B cell (primary cell): ENCODE measurements around the gene RSU1. TPM values are rescaled to one million over a fixed set of nuclear protein-coding genes. Genes with fewer than 3 reads are reported as not detected.
A peak's percentile ranks its signal among the peaks of the same experiment; 100 is the strongest.

Experiments
- ATAC-seq: fragments of 200-7000 bp; cut with Tn5 transposase; one replicate; pipeline ENCODE4 v1.10.0; 2021; ENCODE audit warnings: low read depth, mild to moderate bottlenecking, moderate number of reproducible peaks, moderate library complexity
- CTCF ChIA-PET: fragments of 350-600 bp; sonication (Branson Sonifier 250); formaldehyde crosslinking; loops from one replicate; lab custom pipeline; 2021; ENCODE audit warnings: antibody characterized with exemption, inconsistent platforms; lab: Charles Lee
- POLR2A ChIA-PET: fragments of 350-600 bp; sonication (Branson Sonifier 250); formaldehyde crosslinking; loops from one replicate; lab custom pipeline; 2021; ENCODE audit warnings: antibody characterized with exemption; lab: Charles Lee
- DNase-seq: peaks from one replicate; pipeline ENCODE4 v3.0.0; 2013
- H2AFZ ChIP-seq: 2 replicates; pipeline ENCODE4 v1.6.1; 2012; ENCODE audit warnings: mild to moderate bottlenecking, low read depth, low read length; ENCODE audit not compliant: insufficient read depth, poor library complexity, severe bottlenecking
- H3K27ac ChIP-seq, 2 donors: 1 replicate in 1 of 2; 2 replicates in 1 of 2; pipeline ENCODE4 v1.5.1; 2012 to 2013; ENCODE audit warnings: low read length in 2 of 2, mild to moderate bottlenecking in 2 of 2, moderate library complexity in 1 of 2
- H3K27me3 ChIP-seq, 4 experiments: fragments of 200-600 bp in 1 of 4; sonication (generic) in 1 of 4; replicated peaks in 1 of 4; 1 replicate in 2 of 4; 2 replicates in 2 of 4; pipeline versions ENCODE4 v1.6.1 to v1.7.0; 2013 to 2016; ENCODE audit warnings: low read length in 3 of 4, mild to moderate bottlenecking in 2 of 4, mixed read lengths in 1 of 4, moderate library complexity in 1 of 4; ENCODE audit not compliant: insufficient read depth in 4 of 4, control insufficient read depth in 3 of 4; ENCODE audit errors: control extremely low read depth in 1 of 4
- H3K36me3 ChIP-seq, 2 experiments: replicated peaks in 1 of 2; 1 replicate in 1 of 2; 2 replicates in 1 of 2; pipeline versions ENCODE4 v1.6.1 to v1.7.1; 2013; ENCODE audit warnings: low read length in 1 of 2; ENCODE audit not compliant: insufficient read depth in 2 of 2, control insufficient read depth in 1 of 2; ENCODE audit errors: control extremely low read depth in 1 of 2, extremely low read depth in 1 of 2
- H3K4me1 ChIP-seq, 2 donors: fragments of 200-600 bp in 1 of 2; sonication (generic) in 1 of 2; 1 replicate in 1 of 2; 2 replicates in 1 of 2; pipeline versions ENCODE4 v1.5.1 to v1.6.1; 2013 to 2017; ENCODE audit warnings: low read length in 2 of 2; ENCODE audit not compliant: control insufficient read depth in 2 of 2, insufficient read depth in 2 of 2
- H3K4me2 ChIP-seq: replicated peaks from 2 replicates; pipeline ENCODE3; 2012; ENCODE audit warnings: mild to moderate bottlenecking, low read depth, low read length; ENCODE audit not compliant: poor library complexity, severe bottlenecking
- H3K4me3 ChIP-seq, 5 experiments: fragments of 200-600 bp in 1 of 5; sonication (generic) in 1 of 5; 1 replicate in 3 of 5; 2 replicates in 2 of 5; pipeline versions ENCODE4 v1.5.1 to v1.7.0; 2011 to 2016; ENCODE audit warnings: low read length in 4 of 5, mild to moderate bottlenecking in 4 of 5, low read depth in 2 of 5, control low read depth in 1 of 5, moderate library complexity in 1 of 5; ENCODE audit not compliant: insufficient read depth in 1 of 5; ENCODE audit errors: control extremely low read depth in 1 of 5, extremely low read depth in 1 of 5
- H3K79me2 ChIP-seq: fragments of 200-600 bp; sonication (generic); one replicate; pipeline ENCODE4 v1.6.0; 2016; ENCODE audit warnings: low read length; ENCODE audit not compliant: control insufficient read depth, insufficient read depth
- H3K9ac ChIP-seq: fragments of 200-600 bp; sonication (generic); 2 replicates; pipeline ENCODE4 v1.6.1; 2017; ENCODE audit warnings: mild to moderate bottlenecking, low read length, moderate library complexity
- H3K9me3 ChIP-seq, 3 donors: one replicate each; pipeline versions ENCODE4 v1.6.1 to v1.7.1; 2013; ENCODE audit warnings: low read length in 2 of 3; ENCODE audit not compliant: control insufficient read depth in 2 of 3, insufficient read depth in 1 of 3; ENCODE audit errors: control extremely low read depth in 1 of 3
- H4K20me1 ChIP-seq: 2 replicates; pipeline ENCODE4 v1.6.0; 2012; ENCODE audit warnings: mild to moderate bottlenecking, low read length; ENCODE audit not compliant: insufficient read depth, control insufficient read depth, poor library complexity, severe bottlenecking
- H3K27ac Mint-ChIP-seq: one replicate; pipeline ENCODE4 v1.8.0; 2021; ENCODE audit warnings: mixed read lengths
- H3K27me3 Mint-ChIP-seq: one replicate; pipeline ENCODE4 v1.8.0; 2021; ENCODE audit warnings: mixed read lengths
- H3K4me1 Mint-ChIP-seq: one replicate; pipeline ENCODE4 v1.8.0; 2021; ENCODE audit warnings: mixed read lengths
- H3K4me3 Mint-ChIP-seq: one replicate; pipeline ENCODE4 v1.8.0; 2021; ENCODE audit warnings: mixed read lengths
- H3K9me3 Mint-ChIP-seq: one replicate; pipeline ENCODE4 v1.8.0; 2022; ENCODE audit warnings: mixed read lengths; ENCODE audit not compliant: insufficient read depth
- EZH2 ChIP-seq: IDR thresholded peaks from 2 replicates; pipeline ENCODE4 v1.6.1; 2012; ENCODE audit warnings: borderline replicate concordance, low read depth, mild to moderate bottlenecking, moderate library complexity, low read length; ENCODE audit not compliant: insufficient read depth, poor library complexity, severe bottlenecking
- WGBS: methylation state at CpG from one replicate; pipeline ENCODE4 v1.1.5; 2013; ENCODE audit warnings: missing lambda C conversion rate; ENCODE audit not compliant: insufficient coverage; 5-methylcytosine and 5-hydroxymethylcytosine counted together
- intact Hi-C: fragments of 100-400 bp; cut with micrococcal nuclease; formaldehyde crosslinking; loops from one replicate; pipeline ENCODE4 v1.10.0; 2022
- polyA plus RNA-seq: library from polyadenylated mRNA; depleted of rRNA; stranded (reverse); fragments of >200 nt; gene quantifications from 2 replicates; pipeline ENCODE4 v1.2.3, GENCODE V29; 2012
- total RNA-seq, 2 donors: library from RNA; stranded (reverse); fragments of 120-200 nt in 1 of 2; gene quantifications; 1 replicate in 1 of 2; 2 replicates in 1 of 2; pipeline versions ENCODE4 v1.2.3 to v1.2.4, GENCODE V29; 2013 to 2022
- TF ChIP-seq, protein P1 (sequence below): fragments of 200-600 bp; IDR thresholded peaks from one replicate; pipeline ENCODE4 v1.8.0; 2022; ENCODE audit warnings: antibody characterized with exemption, mild to moderate bottlenecking

RSU1 gene
- total and polyA plus RNA-seq, 2 donors (not counting 1 experiment from before 2014, with no cell fraction given) = 33.4 to 41.1 TPM

DNA sequence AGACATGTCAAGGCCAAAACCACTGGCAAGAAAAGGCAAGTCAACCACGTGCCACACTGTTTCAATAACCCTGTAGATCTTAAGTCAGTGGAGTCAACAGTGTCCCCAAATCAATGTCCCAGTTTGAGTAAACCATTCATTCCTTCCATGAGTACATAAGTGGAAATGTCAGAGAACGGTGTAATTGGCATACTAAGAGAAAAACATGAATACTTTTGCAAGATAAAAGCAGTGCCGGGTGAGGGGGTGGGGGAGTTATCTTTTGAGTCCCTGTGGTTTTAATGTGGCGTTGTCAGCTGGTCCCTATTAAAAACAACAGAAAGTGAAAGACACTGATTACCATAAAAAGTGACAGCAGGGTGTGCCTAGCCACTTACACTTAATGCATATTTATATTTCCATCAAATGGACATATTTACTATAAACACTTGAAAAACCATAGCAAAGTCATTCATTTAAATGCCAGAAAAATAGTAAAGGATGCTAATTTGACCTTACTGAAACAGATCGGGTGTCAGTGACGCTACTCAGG is 37.8 kb downstream of the RSU1 start:
- H3K79me2 ChIP-seq = peaks cover 4% of the 10 kb centered on the region
- H3K4me1 ChIP-seq = peaks cover 10 to 14% of the 10 kb centered on the region in 2 donors
- peak overlapping the region; percentile 9 for H3K9ac ChIP-seq
- H3K36me3 ChIP-seq = peaks cover 1 to 4% of the 10 kb centered on the region in 2 experiments
- Mint-ChIP-seq H3K9me3 (no peaks in the 10 kb centered on the region), H3K27me3 (no peaks in the 10 kb centered on the region), H3K27ac (no peak overlapping the region), H3K4me1 (peaks cover 24% of the 10 kb centered on the region), H3K4me3 (peak overlapping the region; percentile 1)
- H4K20me1 ChIP-seq = no peaks in the 10 kb centered on the region
- no peak overlapping the region for H3K4me3 ChIP-seq
- no peaks in the 10 kb centered on the region for H3K9me3 ChIP-seq
- peak overlapping the region; percentile 38 for H3K4me2 ChIP-seq
- no peak overlapping the region for H2AFZ ChIP-seq
- H3K27ac ChIP-seq = peak overlapping the region in 1 of 2 donors; percentile 52
- ATAC-seq (no peak), DNase-seq (peak; percentile 21)
- H3K27me3 ChIP-seq = no peaks in the 10 kb centered on the region
- TF ChIP-seq EZH2 = no peak
- TF ChIP-seq, protein P1, sequence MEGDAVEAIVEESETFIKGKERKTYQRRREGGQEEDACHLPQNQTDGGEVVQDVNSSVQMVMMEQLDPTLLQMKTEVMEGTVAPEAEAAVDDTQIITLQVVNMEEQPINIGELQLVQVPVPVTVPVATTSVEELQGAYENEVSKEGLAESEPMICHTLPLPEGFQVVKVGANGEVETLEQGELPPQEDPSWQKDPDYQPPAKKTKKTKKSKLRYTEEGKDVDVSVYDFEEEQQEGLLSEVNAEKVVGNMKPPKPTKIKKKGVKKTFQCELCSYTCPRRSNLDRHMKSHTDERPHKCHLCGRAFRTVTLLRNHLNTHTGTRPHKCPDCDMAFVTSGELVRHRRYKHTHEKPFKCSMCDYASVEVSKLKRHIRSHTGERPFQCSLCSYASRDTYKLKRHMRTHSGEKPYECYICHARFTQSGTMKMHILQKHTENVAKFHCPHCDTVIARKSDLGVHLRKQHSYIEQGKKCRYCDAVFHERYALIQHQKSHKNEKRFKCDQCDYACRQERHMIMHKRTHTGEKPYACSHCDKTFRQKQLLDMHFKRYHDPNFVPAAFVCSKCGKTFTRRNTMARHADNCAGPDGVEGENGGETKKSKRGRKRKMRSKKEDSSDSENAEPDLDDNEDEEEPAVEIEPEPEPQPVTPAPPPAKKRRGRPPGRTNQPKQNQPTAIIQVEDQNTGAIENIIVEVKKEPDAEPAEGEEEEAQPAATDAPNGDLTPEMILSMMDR = no peak
- ChIA-PET CTCF (interaction anchor here (1.1 to 1.8 kb wide), 3 partner anchors 9 to 880 kb away, joined by 3 to 6 read pairs (median 4); no protein-coding TSS in a partner anchor), POLR2A (no interaction called here)
- WGBS = 33% methylated on average over 2 of the region's 6 CpGs
- intact Hi-C loops = loop anchor here (2.0 to 5.0 kb wide), 2 partner anchors 37 to 902 kb away; partner anchors contain the start of gene RSU1
